GM21723 (cell line): Measurements from ENCODE around the gene ZNF521.

ENCODE experiments used
- ATAC-seq: cut with Tn5 transposase; IDR thresholded peaks from one replicate; pipeline ENCODE4 v1.9.1; 2021; ENCODE audit warnings: mild to moderate bottlenecking, moderate library complexity; ENCODE audit not compliant: unreplicated experiment

ZNF521 gene

DNA sequence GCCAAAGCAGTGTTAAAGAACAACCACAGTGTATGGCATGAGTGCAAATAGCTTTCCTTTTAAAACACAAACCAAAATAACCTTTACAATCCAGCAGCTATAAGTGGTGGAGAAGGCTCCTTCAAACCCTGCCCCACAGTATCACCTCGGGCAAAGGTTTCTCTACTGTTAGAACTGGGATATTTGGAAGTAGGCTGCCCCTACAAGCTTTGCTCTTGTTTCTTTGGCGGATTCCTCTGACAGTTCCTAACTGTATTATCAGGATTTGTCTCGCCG lies 214.8 kb downstream of the ZNF521 start:
- ATAC-seq, result no peak

- no peak for ATAC-seq
Observed at GRCh38 chr18:25136416-25137196, 215.4 kb downstream of the ZNF521 start.

DNA sequence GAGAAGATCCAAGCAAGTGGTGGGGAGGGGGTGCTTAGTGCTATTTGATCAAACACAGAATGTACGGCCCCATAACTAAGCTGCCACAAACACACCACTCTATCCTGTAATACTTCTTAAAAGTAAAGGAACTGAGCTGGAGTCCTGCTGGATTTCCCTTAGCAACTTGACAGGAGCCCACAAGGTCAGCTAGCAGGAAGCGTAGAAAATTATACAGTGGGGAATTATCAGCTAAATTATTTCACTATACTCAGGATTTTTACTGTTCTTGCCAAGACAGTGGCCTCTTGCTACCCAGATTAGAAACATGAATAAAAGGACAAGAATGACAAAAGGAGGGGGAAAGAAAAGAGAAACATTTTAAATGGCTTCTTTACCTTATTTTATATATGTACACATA lies 217.1 kb downstream of the ZNF521 start:
- ATAC-seq, result no peak

GRCh38 chr18:25133879-25134278 lies 218.1 kb downstream of the ZNF521 start:
- no peak for ATAC-seq

DNA sequence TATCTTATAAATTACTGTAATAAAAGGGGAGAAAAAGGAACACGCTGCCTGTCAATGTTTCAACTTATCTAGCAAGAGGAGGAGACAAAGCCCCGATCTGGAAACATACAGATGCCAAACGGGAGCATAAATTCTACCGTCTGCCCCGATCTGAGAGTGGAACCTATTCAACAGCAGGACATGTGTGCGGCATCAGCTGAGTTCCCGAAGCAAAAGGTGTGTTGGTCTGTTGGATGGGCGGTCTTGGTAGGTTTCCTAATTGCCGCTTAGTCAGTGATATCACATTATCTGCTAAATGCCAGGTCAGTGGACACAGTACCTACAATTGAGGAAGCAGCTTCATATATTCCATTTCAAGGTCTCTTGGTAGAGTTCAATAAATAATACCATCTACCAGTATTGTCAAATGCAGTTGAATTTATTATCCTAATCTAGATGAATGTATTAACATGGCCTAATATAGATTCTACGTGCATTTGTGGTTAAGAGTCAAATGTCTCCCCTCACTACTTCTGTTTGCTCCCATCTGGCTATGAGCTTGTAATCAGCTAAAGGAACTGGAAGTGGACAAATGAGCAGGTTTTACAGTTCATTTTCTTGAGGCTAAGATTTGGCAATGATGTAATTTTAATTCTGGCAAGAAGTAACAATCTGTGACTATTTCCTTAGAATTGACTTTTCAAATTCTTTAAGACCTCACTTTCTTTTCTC lies 219.0 kb downstream of the ZNF521 start:
- no peak for ATAC-seq

- no peak for ATAC-seq
Observed at GRCh38 chr18:25126751-25127150, 225.2 kb downstream of the ZNF521 start.

DNA sequence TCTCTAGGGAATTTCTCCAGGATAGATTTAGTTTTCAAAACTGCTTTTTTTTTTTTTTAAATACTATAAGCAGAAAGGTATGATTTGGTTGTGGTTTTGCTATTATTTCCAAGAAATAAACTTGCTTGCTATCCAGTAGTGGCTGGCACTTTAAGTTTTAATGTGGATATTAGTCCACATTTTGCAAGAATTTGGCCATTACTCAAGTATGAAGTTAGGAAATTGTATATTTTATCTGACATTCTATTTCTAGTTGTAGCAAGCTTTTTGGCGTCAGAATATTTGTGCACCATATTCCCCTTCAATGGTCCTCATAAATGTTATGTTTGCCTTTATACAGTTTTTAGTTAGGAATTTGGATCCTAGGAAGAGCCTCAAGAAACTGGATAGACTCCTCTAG lies 226.3 kb downstream of the ZNF521 start:
- no peak for ATAC-seq

DNA sequence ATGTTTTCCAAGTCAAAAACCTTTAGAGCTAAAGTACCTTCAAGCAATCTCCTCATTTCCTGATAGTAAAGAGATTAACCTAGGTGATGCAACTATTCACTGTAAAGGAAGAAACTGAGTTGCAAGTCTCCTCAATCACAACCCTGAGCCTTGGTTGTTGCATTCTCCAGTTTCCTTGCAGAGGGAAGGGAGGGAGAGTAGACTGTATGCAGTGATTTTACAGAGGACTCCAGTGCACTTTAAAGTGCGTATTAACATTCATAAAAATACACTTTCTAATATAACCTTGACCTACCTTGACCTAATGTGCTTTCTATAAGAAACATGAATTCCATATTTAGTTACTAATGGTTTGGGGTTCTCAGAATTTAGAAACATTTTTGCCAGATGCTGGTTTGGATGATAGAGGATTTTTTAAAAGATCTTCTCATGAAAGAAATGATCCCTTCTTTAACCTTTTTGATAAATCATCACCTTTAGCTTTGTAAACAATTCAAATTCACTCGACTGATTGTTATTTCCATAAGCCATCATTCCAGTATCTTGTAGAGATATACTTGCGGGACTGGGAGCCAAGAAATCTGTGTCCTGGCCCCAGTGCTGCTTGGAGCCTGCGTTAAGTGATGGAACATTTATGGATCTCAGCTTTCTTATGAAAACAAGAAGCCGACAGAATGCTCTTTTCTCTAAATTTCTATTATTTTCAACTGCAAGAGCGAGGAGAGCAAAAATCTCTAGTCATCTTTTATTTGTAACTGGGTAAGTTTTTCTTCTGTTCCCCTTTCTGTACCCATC lies 228.3 kb downstream of the ZNF521 start:
- no peak for ATAC-seq

- no peak for ATAC-seq
Observed at GRCh38 chr18:25121442-25121841, 230.5 kb downstream of the ZNF521 start.

- ATAC-seq, result no peak
Observed at GRCh38 chr18:25113566-25113965, 238.4 kb downstream of the ZNF521 start.

GRCh38 chr18:25112821-25113434 lies 239.0 kb downstream of the ZNF521 start:
- no peak for ATAC-seq

GRCh38 chr18:25111377-25112288 lies 240.3 kb downstream of the ZNF521 start:
- no peak for ATAC-seq

DNA sequence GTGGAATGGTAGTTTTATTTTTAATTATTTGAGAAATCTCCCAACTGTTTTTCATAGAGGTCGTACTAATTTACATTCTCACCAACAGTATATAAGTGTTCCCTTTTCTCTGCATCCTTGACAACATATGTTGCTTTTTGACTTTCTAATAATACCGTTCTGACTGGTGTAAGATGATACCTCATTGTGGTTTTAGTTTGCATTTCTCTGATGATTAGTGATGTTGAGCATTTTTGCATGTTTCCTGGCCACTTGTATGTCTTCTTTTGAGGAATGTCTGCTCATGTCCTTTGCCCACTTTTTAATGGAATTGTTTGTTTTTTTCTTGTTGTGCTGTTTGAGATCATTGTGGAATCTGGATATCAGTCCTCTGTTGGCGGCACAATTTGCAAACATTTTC lies 242.5 kb downstream of the ZNF521 start:
- ATAC-seq, result no peak

GRCh38 chr18:25103468-25104155 lies 248.4 kb downstream of the ZNF521 start:
- no peak for ATAC-seq

DNA sequence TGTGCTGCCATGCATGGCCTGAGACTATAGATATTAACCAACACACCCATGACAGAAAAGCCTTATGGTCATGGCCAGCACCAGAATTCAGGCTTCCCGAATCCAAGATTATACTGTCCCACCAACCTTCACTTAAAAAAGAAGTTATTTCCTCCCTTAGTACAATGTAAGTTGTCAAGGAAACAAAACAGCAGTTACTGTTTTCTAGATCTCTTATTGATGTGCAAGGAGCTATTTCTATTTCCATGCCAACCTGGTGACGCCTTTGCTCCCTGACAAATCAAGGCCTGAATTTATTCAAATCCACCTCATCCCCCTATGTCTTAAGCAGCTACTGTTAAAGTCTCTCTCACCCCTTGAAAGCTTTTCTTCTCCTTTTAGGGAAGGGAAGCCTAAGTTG lies 249.3 kb downstream of the ZNF521 start:
- no peak for ATAC-seq

- ATAC-seq, result no peak
Observed at GRCh38 chr18:25100418-25100817, 251.5 kb downstream of the ZNF521 start.

DNA sequence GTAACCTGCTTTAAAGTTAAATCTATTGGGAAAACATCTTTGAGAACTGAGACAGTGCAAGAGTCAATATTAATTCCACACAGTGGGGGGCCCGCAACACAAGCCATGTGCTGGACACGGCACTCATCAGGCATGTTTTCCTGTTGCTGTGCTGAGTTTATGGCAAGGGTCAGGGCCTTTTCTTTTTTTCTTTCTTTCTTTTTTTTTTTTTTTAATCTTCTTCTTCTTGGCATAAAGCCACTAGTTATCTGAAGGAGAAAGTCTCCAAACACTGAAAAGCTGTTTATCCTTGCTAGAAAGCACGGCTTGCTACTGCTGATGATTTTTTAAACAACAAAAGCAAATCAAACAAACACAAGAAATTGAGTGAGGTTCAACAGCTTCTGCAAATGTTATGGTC lies 252.1 kb downstream of the ZNF521 start:
- ATAC-seq, result no peak

- ATAC-seq, result no peak
Observed at GRCh38 chr18:25097569-25098056, 254.4 kb downstream of the ZNF521 start.

- no peak for ATAC-seq
Observed at GRCh38 chr18:25097057-25097456, 254.9 kb downstream of the ZNF521 start.

GRCh38 chr18:25093141-25093540 lies 258.8 kb downstream of the ZNF521 start:
- no peak for ATAC-seq
